ENCODE data around the gene CERKL. TPM values are rescaled to one million over a fixed set of nuclear protein-coding genes. Genes with fewer than 3 reads are reported as not detected.

Gene CERKL
- polyA plus RNA-seq, 12 donors, result 6.0 to 16.0 (median 9.8) TPM; not detected in 1

GRCh38 chr2:181576431-181576830 lies 80.5 kb downstream of the CERKL start:
- no peak for DNase-seq

GRCh38 chr2:181575650-181576025 lies 81.3 kb downstream of the CERKL start:
- no peak for DNase-seq

- no peak for DNase-seq
Measured at GRCh38 chr2:181575024-181575649, 81.8 kb downstream of the CERKL start.

GRCh38 chr2:181574321-181574720 lies 82.6 kb downstream of the CERKL start:
- no peak for DNase-seq

- DNase-seq, result peak; percentile 23
Measured at GRCh38 chr2:181573140-181573736, 83.7 kb downstream of the CERKL start.

GRCh38 chr2:181570833-181571661 lies 85.9 kb downstream of the CERKL start:
- no peak for DNase-seq

- no peak for DNase-seq
Measured at GRCh38 chr2:181570059-181570458, 86.8 kb downstream of the CERKL start.

GRCh38 chr2:181566334-181567032 lies 90.4 kb downstream of the CERKL start:
- no peak for DNase-seq

- no peak for DNase-seq
Measured at GRCh38 chr2:181563101-181563692, 93.7 kb downstream of the CERKL start.

GRCh38 chr2:181558371-181558770 lies 98.5 kb downstream of the CERKL start:
- no peak for DNase-seq

GRCh38 chr2:181554061-181554830 lies 102.7 kb downstream of the CERKL start:
- DNase-seq, result no peak

- DNase-seq, result no peak
Measured at GRCh38 chr2:181553244-181553643, 103.7 kb downstream of the CERKL start.

GRCh38 chr2:181552808-181553207 lies 104.1 kb downstream of the CERKL start:
- DNase-seq, result no peak

- DNase-seq, result no peak
Measured at GRCh38 chr2:181546086-181546485, 110.8 kb downstream of the CERKL start.

GRCh38 chr2:181542170-181542569 lies 114.7 kb downstream of the CERKL start:
- DNase-seq, result no peak

- DNase-seq, result no peak
Measured at GRCh38 chr2:181540421-181540820, 116.5 kb downstream of the CERKL start.

- DNase-seq, result no peak
Measured at GRCh38 chr2:181536730-181537129, 120.2 kb downstream of the CERKL start.

- DNase-seq, result no peak
Measured at GRCh38 chr2:181528441-181528840, 128.5 kb downstream of the CERKL start.

- no peak for DNase-seq
Measured at GRCh38 chr2:181527058-181527457, 129.8 kb downstream of the CERKL start.

GRCh38 chr2:181526014-181526413 lies 130.9 kb downstream of the CERKL start:
- DNase-seq, result no peak

GRCh38 chr2:181523756-181524155 lies 133.1 kb downstream of the CERKL start:
- no peak for DNase-seq

Measured in muscle of arm (tissue), 12 donors.